Measurements from ENCODE around the gene RASGRP2.
A peak's percentile ranks its signal among the peaks of the same experiment; 100 is the strongest.

Gene RASGRP2

DNA sequence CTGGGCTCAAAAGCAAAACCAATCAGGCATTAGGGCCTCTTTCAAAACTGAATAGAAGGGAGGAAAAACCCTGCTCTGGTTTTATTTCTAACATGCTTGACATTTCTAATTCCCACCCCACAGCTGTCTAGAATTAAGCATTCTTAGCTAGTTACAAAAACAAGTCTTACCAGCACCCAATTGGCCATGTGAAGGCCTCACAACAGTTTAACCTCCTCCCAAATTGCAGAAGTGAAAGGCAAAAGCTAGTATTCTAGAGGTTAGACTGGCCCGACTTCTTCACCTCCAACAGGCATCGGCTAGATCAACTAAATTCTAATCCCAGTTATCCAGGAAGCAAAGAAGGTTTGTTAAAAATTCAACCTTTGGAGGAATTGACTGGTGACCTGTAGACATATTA is 27.9 kb upstream of the RASGRP2 start:
- no peak for DNase-seq (ENCODE audit: low read depth in 2 of 2)

DNA sequence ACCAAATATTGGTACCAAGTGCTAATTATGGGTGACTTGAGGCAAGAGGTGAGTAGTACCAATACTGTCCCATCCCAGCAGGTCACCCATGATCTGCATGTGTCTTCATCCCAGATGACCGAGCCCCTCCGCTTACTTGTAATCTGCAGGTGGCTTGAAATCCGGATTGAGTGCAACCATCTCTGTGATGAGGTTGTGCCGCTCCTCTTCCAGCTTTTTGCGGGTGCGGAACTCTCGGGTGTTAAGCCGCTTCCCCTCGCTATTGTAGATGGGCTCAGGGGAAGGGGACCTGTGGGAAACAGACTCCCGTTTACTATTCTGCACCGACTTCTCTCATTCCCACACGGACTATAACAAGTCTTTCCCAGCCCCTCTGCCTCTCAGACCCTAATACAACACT is 26.2 kb upstream of the RASGRP2 start:
- DNase-seq (ENCODE audit: low read depth in 2 of 2), result no peak

DNA sequence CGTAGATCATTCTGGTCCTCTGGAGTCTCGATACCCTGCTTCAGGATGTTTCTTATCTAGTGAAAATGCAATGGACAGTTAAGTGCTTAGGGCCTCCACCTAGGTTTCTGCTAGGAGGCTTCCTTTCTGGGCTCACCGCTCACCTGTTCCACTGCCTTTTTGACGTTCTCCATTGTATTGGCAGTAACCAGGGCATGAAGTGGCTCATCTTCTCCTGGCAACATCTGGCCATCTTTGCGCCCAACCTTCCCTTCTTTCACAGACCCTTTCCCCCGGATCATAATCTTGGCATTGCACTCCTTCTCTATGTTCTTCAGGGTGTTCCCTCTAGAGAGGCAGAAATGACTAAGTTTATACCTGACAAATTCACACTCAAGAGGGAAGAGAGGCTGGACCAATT is 25.3 kb upstream of the RASGRP2 start:
- no peak for DNase-seq (ENCODE audit: low read depth in 2 of 2)

DNA sequence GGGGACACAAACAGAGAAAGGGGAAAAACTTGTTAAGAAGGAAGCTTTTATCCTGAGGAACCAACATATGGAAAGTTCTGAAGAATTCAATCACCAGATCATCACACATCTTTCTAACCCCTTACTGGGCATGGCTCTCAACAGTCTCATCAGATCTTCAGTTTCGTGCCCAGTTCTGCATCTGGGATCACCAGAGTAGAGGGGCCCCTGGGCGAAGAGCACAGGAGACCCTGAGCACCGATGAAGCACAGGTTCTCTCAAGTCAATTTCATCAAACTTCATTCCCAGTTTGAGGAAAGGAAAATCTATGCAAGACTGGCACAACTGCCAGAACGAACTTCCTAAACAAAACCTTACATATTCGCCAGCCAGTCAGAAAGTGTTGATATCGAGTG is 24.4 kb upstream of the RASGRP2 start:
- no peak for DNase-seq (ENCODE audit: low read depth in 2 of 2)

DNA sequence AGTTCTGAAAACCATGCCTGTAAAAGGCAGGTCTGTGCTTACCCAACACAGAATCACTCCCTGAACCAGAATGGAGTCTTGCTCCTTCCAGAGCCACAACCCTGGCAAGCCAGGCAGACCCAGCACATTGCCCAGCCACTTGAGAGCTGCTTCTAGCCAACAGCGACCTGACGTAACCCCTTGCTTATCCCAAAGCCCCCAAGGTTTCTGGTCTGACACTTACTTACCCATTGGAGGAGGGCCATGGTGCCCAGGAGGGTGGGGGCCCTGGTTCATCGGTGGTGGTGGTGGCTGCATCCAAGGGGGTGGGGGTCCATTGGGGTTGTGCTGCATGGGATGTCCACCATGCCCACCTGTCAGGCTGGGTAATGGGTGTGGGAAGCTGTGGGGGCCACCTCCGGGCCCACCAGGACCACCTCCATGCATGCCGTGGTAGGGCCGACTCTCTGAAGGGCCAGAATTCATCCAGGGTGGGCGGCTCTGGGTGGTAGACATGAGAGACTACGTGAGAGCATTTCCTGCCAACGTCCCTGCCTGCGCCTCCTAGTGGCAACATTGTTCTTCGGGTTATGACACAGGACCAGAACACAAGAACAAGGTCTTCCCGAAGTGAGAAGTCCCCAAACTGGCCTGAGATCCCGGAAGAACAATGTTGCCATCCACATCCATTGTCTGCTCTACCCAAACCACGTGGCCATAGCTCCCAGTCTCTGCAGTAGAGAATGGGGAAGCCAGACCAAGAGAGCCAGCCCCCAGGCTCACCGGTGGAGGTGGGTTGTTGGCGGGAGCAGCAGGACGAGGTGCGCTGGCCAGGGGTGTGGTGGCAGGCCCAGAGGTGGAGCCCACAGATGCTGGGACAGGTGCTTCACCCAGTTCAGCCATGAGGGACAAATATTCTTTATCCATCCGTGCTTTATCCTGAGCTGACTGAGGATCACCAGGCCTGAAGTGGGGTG is 23.7 kb upstream of the RASGRP2 start:
- peak; percentile 52 to 84 for DNase-seq (ENCODE audit: low read depth in 2 of 2)

DNA sequence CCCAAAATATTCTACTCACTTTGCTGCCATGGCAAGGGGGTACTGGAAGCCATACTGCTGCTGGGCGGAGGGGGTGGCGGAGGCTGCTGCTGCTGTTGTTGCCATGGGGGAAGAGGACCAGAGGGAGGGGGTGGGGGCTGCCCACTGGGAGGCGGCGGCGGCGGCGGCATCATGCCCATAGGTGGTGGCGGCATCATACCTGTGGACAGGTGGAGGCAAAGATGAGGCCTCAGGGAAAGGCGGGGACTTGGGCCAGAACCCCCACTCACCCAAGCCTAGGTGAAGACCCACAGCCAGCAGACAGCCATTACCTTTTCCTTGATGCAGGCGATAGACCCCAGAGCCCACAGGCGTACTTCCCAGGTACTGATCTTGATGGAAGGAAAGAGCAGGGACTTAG is 22.9 kb upstream of the RASGRP2 start:
- DNase-seq (ENCODE audit: low read depth in 2 of 2), result no peak

DNA sequence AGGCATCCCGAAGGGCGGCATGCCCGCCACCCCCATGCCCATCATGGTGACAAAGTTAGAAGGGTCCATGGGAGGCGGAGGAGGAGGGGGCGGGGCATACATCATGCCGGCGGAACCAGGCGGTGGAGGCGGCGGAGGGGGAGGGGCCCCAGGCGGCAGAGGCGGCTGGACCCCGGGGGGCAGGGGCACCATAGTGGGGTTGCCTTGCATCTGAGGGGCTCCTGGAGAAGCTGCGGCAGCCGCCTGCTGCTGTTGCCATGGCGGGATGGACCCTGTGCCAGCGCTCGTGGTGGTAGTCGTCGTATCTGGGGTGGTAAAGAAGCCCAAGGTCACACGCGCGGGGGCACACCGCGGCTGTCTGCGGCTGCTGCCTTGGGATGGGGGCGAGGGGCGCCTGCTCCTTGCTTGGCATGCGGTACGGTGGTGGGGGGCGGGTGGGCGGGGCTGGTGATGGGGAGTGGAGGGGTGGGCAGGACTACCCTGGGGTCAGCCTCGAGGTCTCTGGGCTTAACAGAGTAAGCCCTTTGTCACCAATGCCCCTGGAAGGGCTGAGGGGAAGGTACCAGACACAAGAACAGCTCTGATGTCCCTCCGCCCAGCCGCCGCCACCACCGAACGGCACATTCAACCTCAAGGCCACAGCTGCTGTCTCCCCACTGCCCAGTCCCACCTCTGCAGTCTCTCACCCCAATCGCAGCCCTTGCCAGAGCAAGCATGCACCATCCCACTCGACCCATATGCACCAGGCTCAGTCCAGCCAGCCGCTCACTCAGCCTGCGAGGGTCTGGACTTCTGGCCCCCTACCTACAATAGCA is 22.1 kb upstream of the RASGRP2 start:
- no peak for DNase-seq (ENCODE audit: low read depth in 2 of 2)

DNA sequence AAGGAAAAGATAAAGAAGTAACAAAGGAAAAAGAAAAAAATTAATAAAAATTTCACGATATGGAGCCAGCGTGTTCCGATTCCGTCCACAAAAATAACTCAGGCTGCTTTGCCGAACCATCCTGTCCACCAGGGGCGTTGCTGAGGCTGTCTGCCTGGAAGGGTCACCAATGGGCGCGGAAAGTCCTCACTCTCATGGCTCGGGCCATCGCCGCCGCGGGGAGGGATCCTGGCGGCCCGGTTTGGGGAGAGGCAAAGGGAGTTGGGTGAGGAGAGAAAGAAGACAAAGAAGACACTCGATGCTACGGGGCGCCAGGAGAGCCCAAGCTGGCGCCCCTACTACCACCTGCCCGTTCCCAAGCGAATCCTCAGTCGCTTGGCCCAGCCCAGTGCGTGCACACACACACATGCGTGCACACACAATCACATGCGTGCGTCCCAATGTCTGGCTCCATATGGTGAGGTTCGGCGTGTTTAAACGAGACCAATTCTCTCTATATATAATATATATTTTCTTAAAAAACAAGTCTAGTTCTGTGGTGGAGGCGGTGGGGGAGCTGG is 21.4 kb upstream of the RASGRP2 start:
- DNase-seq (ENCODE audit: low read depth in 2 of 2), result no peak

DNA sequence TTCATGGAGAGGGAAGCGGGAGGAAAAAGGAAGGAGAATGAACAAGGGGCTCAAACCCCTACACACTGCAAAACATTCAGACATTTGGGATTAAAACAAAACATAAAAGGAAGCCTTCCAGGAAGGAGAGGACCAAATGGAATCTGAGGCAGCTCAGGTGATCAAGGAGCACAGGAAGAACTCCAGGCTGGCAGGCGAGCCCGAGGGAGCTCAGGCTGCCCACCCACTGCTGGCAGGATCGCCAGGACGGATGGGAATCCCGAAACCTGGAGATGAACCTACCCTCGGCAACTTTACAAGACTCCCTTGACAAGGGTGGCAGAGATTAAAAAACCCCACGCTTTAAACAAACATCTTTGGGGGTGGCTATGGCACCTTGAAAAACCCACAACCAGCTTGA is 20.8 kb upstream of the RASGRP2 start:
- DNase-seq (ENCODE audit: low read depth in 2 of 2), result no peak

DNA sequence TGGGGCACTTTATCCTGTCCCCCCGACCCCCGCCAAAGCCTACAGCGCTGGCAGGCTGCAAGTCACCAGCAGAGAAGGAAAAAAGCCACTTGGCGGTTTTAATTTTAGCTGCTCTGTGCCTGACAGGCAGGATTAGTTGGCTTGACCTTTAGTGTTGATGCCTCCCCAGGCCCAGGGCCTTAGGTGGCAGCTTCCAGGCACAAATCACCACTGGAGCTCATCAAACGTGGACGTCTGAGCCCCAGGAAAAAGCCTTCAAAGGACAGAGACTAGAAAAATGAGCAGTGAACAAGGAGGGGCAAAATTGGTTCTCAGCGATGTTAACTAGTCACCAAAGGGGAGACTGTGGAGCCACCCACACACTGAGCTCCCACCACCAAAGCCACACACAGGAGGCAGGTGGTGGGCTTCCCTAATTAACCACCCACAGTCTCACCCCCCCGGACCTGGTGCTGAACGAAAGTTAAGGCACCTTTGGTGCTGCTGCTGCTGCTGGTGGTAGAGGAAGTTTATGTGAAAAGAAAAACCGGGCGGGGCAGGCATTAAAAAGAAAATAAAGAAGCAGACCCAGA is 20.2 kb upstream of the RASGRP2 start:
- no peak for DNase-seq (ENCODE audit: low read depth in 2 of 2)

DNA sequence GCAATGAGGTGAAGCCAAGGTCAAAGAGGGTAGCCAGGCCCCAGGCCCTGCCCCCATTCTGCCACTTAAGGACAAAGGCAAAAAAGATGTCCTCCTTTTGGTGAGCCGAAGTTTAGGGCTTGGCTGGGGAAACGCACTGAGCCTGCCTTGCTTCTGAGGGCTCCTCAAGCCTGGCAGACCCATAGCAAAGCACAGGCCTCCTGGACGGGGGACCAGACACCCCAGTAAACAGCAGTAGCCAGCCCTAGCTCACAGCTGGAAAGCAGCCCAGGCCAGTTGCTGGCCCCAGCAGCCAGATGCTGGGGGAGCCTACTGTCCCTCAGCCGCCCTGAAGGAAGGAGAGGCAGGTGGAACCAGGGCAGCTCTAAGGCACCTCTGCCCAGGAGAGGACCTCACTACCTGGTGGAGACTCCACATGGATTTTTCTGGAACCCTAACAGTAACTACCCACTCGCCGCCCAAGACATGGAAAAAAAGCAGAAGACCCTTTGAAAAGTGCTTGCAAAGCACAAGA is 19.6 kb upstream of the RASGRP2 start:
- no peak for DNase-seq (ENCODE audit: low read depth in 2 of 2)

DNA sequence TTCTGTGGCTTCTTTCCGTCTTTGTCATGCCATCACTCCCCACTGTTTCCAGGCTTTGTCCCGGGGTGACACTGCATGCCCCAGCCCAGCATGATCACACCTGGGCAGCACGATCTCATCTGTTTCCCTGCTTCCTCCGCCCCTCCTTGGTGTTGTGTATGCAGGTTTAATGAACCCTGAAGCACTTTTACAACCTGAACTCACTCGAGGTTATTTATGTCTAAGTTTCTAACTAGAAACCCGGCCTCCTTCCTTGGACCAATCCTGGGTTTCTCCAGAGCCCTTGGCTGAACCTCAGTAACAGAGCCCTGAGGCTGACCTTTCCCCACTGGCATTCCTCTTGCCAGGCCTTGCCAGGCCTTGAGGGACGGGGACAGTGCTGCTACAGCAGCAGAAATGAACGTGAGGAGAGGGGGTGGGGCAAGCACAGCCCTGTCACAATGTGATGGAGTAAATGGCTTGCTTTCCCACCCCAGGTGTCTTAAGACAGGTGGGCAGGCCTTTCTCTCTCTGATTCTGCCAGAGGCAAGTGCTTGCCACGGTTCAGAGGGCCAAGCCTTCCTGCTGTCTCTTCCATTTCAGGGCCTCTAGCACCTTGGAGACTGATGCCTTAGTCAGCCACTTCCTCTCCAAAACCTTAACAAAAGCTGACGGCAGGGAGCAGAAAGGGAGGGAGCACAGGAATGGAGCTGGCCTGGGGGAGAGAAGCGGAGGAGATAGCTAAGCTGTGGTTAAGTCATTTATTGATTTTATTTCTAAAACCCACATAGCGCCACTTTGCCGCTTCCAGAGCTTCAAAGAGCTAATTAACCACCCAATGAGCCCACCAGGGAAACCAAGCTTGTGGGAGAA is 19.0 kb upstream of the RASGRP2 start:
- DNase-seq (ENCODE audit: low read depth in 2 of 2), result no peak

DNA sequence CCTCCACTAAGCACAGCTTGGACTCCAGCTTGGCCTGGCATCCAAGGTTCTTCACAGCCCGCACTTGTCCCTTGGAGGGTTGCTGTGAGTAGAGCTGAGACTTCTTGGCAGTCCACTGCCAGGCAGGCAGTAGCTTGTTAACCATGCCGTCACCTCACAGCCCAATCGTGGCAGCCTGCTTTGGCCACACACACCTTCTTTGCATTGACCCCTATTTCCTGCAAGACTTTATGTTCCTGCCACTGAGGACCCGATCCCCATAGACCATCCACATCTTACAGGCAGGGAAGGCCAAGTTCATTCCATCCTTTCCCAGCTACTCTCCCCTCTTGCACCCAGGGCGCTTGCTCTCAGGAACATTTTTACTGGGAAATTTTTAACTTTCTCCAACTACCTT is 18.3 kb upstream of the RASGRP2 start:
- DNase-seq (ENCODE audit: low read depth in 2 of 2), result no peak

DNA sequence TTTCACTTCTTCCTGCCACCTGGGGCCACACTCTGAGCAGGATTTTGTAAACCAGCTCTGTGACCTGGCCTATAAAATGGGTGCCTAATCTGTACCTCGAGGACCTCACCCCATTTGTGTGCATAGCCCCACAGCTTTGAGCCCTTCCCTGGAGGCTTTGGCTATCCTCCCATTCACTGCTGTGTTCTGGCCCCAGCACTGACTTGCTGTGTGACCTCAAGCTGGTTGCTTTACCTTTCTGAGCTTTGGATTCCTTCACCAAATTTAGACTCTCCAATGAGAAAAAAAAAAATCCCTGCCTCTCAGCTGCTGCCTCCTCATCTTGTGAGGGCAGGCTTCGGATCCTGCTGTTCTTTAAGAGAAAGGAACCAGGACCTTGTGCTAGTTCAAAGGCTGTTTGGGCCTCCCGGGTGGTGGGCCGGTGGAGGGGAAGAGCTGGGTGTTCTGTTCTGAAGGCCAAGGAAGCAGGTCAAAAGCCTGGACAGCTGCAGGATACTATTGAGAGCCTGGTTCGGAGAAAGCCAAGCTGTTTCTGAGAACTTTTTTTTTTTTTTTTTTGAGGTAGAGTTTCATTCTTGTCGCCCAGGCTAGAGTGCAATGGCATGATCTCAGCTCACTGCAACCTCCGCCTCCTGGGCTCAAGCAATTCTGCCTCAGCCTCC is 16.9 kb upstream of the RASGRP2 start:
- no peak for DNase-seq (ENCODE audit: low read depth in 2 of 2)

DNA sequence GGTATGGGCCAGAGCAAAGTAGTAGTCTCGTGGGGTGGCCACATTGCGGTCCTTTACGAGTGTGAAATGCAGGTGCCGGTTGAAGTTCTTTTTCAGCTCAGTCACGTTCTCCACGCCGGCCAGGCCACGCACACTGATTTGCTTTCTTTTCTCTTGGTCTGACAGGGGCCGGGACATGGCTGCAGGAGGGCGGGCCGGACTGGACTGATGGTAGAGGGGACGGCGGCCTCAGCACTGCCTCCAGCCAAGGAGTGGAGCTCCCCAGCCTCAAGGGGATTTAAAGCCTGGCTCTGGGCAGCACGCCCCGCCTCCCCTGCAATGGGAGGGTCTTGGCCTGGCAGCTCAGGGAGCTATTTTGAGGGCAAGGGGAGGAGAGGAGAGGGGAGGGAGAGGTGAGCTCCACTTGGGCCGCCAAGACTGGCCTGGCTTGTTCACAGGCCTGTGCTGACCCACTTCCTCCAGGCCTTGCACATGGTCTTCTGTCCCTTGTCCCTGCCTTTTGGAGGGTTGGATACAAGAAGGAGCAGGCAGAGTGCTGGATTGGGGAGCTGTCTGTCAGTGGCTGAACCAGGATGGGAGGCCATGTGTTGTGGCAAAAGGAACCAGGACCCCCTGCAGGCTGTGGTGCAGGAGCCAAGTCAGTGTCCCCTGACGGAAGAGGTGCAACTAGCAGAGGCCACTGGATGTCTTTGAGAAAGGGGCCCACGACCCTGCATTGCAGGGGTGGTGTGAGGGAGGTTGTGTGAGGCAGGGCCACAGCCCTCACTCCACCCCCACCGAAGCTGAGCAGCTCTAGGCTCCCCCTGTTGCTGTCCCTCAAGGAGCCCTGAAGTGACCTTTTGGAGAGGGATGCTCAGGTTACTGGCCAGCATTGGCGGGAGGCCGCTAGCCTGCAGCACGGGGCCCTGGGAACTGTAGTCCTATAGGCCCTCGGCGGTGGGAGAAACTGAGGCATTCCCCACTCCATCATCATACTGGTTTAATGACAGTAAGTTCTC is 16.1 kb upstream of the RASGRP2 start, which contains the start of gene PYGM:
TSS of gene PYGM (minus strand) at position 253 of the 998 bp plus-strand sequence. CDS start at position 177, 76 bp downstream.
- DNase-seq (ENCODE audit: low read depth in 2 of 2), result no peak

DNA sequence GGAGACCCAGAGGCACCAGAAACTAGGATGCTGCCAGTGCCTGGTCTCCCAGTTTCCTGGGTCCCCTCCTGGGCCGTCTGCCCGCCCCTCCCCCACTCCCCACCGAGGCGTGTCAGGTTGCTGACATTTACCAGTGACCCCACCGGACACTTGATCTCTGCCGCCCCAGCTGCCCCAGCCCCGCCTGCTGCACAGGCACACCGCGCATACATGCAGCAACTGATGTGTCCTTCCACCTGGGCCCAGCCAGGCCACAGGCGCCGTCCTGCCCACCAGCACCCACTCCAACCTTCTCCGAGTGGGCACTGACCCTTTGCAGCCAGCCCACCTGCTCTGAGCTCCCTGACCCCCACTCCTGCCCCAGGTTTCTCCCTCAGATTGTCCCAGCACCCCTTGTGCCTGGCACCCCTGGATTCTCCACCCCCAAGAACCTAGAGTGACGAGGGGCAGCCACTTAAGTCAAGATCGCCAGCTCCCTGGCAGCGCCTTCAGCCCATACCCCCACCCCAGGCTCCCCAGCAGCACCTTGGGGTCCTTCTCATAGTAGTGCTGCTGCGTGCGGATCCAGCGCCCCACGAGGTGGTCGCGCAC is 15.3 kb upstream of the RASGRP2 start:
- no peak for DNase-seq (ENCODE audit: low read depth in 2 of 2)

DNA sequence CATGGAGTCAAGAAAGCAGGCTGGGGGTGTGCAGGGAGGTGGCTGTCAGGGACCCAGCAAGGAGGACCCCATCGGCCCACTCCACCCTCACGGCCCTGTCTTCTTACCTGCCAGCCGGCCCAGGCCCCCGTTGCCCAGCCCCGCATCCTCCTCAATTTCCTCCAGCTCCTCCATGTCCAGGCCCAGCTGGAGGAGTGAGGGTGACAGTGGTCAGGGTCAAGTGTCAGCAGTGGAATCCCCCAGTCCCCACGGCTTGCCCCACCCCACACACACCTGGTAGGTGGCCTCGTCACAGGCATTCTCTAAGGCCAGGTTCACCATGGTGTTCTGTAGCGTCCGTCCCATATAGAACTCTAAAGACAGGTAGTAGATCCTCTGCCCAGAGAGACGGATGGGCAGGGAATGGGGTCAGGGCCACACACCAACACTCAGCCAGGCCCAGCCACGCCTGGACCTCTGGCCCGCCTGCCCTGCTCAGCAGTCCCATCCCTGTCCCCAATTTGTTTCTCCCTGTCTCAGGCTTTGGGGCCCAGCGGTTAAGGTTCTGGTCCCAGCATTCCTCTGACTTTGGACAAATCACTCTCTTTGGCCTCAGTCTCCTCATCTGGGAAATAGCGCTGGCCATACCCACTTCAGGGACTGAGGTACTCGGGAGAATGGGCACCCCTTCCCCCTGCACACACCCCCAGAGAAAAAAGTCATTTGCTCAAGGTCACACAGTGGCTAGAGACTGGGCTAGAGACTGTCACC is 14.6 kb upstream of the RASGRP2 start:
- no peak for DNase-seq (ENCODE audit: low read depth in 2 of 2)

Measured in stimulated activated CD4-positive, alpha-beta T cell treated with anti-CD3 and anti-CD28 coated beads, Interleukin-12 subunit alpha, Interleukin-12 subunit beta, amount 100 ng/mL, for 24 hours (primary cell).